ENCODE data around the gene VSIR.

VSIR gene

DNA sequence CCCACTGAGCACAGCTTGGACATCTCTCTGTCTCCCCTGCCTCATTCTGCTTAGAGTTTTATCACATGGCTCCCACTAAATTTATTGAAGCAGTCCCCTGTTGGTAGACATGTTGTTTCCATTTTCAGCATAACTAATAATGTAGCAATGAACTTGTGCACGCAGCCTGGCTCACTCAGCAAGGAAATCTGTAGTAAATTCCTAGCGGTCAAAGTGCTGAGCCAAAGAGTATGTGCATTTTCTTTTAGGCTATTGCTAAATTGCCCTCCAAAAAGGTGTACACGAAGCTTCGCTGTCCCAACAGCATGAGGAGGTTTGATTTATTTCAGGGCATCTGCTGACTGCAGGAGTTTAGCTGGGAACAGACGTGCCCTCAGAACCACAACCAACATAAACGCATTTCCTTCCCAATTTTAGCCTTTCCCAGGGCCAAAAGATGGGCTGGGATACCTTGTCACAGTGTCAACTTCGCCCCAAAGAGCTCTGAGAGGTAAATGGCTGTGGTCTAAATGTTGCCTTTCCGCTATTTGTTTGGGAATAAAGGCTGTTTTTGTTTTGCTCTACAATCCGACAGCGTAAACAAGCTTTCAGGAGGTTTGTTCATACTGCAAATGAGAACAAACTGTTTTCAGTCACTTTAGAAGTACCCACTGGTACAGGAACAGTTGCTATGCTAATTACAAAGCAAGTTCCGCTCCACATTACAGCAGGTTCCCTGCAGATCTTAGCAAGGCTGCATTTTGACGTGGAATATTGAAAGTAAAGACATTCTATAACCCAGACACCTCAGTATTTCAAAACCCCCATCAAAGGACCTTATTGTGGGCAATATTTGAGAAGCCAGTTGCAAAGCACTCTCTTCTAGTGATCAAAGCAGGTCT lies 16.8 kb downstream of the VSIR start:
- ATAC-seq (ENCODE audit: low read depth) (no peak), DNase-seq (ENCODE audit: low spot score) (no peak)
- Histone ChIP-seq H3K9me3 (ENCODE audit: severe bottlenecking) (no peaks in the 10 kb centered on the region), H3K27me3 (ENCODE audit: insufficient read depth, poor library complexity, severe bottlenecking) (no peaks in the 10 kb centered on the region), H3K4me1 (ENCODE audit: insufficient read depth, poor library complexity, severe bottlenecking) (peaks cover 4% of the 10 kb centered on the region), H3K36me3 (ENCODE audit: low read depth) (no peaks in the 10 kb centered on the region), H3K4me3 (ENCODE audit: severe bottlenecking) (no peak overlapping the region), H3K27ac (ENCODE audit: poor library complexity, severe bottlenecking) (no peak overlapping the region)
- TF ChIP-seq, protein P1, sequence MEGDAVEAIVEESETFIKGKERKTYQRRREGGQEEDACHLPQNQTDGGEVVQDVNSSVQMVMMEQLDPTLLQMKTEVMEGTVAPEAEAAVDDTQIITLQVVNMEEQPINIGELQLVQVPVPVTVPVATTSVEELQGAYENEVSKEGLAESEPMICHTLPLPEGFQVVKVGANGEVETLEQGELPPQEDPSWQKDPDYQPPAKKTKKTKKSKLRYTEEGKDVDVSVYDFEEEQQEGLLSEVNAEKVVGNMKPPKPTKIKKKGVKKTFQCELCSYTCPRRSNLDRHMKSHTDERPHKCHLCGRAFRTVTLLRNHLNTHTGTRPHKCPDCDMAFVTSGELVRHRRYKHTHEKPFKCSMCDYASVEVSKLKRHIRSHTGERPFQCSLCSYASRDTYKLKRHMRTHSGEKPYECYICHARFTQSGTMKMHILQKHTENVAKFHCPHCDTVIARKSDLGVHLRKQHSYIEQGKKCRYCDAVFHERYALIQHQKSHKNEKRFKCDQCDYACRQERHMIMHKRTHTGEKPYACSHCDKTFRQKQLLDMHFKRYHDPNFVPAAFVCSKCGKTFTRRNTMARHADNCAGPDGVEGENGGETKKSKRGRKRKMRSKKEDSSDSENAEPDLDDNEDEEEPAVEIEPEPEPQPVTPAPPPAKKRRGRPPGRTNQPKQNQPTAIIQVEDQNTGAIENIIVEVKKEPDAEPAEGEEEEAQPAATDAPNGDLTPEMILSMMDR (IDR thresholded peaks at IDR 0.05; ENCODE audit: poor library complexity, severe bottlenecking) = no peak

DNA sequence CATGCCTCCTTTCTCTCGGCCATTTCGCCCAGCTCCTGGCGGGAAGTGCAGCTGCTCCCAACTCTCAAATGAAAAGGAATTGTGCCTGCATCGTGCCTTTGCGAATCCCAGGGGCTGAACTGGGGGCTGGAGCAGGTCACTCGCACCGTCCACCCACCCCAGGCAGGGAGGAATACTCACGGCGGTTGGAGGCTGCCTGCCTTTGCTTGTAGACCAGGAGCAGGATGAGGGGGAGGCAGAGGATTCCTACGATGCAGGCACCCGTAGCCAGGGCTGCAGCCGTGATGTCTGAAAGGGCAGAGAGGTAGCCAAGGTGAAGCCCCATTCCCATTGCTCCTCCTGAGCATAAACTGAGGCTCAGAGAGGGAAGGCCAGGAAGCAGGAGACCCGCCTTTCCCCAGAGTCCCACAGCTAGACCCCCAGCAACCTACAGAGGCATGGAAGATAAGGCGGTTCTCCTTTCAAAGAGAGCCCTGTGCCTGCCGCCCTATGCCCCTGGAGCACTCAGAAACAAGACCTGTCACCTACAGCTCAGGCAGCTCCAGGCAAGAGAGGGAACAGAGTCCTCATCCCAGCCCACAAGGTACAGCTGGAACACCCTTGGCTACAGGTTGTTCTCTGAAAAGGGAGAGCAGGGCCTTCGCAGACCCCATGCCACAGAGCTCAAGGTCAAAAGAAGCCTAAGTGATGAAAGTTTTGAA lies 18.0 kb downstream of the VSIR start:
- TF ChIP-seq, protein P1 (IDR thresholded peaks at IDR 0.05; ENCODE audit: poor library complexity, severe bottlenecking) = no peak
- Histone ChIP-seq H3K4me3 (ENCODE audit: severe bottlenecking) (no peak overlapping the region), H3K36me3 (ENCODE audit: low read depth) (no peaks in the 10 kb centered on the region), H3K4me1 (ENCODE audit: insufficient read depth, poor library complexity, severe bottlenecking) (no peaks in the 10 kb centered on the region), H3K27me3 (ENCODE audit: insufficient read depth, poor library complexity, severe bottlenecking) (no peaks in the 10 kb centered on the region), H3K9me3 (ENCODE audit: severe bottlenecking) (no peaks in the 10 kb centered on the region), H3K27ac (ENCODE audit: poor library complexity, severe bottlenecking) (no peak overlapping the region)
- no peak for DNase-seq (ENCODE audit: low spot score)
- no peak for ATAC-seq (ENCODE audit: low read depth)

DNA sequence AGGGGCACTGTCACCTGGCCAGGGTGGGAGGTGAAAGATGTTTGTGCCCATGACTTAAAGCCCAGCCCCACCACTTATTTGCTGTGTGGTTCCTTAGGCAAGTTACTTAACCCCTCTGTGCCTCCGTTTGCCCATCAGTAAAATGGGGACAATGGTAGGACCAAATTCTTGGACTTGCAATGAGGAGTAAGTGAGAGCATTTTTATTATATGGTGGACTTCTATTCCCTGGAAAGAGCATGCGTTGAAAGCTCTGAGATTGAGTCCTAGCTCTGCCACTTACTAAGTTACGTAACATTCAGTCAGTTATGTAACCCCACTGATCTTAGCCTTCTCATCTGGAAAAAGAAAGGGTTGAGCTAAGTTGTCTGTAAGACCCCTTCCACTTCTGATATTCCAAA lies 18.8 kb downstream of the VSIR start:
- Histone ChIP-seq H3K36me3 (ENCODE audit: low read depth) (no peaks in the 10 kb centered on the region), H3K27ac (ENCODE audit: poor library complexity, severe bottlenecking) (no peak overlapping the region), H3K9me3 (ENCODE audit: severe bottlenecking) (no peaks in the 10 kb centered on the region), H3K4me3 (ENCODE audit: severe bottlenecking) (no peak overlapping the region), H3K27me3 (ENCODE audit: insufficient read depth, poor library complexity, severe bottlenecking) (no peaks in the 10 kb centered on the region), H3K4me1 (ENCODE audit: insufficient read depth, poor library complexity, severe bottlenecking) (no peaks in the 10 kb centered on the region)
- ATAC-seq (ENCODE audit: low read depth) (no peak), DNase-seq (ENCODE audit: low spot score) (no peak)
- TF ChIP-seq, protein P1 (IDR thresholded peaks at IDR 0.05; ENCODE audit: poor library complexity, severe bottlenecking) = no peak

DNA sequence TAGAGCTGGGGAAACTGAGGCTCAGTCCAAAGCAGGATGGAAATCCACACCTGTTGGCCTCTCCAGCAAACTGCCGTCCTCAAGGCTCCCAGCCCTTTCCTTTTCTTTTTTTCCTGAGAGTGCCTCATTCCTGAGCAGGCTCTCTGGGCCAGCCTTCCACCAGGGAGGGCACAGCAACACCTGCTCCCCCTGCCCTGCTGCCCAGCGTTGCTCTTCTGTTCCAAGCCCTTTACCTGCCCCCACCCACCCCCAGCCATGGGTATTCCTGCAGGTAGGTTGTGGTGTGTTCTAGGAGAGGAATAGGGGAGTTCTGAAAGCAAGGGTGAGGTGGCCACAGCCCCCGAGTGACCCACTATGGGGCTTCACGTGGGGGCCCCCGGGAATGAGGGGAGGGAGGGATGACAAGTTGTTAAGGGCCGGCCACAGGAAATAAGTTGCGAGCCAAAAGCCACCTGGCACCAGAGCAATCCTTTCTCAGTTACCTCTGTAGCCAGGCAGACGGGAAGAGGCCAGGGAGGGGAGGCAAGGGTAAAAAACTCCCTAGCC lies 19.3 kb downstream of the VSIR start:
- Histone ChIP-seq H3K4me1 (ENCODE audit: insufficient read depth, poor library complexity, severe bottlenecking) (no peaks in the 10 kb centered on the region), H3K4me3 (ENCODE audit: severe bottlenecking) (no peak overlapping the region), H3K36me3 (ENCODE audit: low read depth) (no peaks in the 10 kb centered on the region), H3K27me3 (ENCODE audit: insufficient read depth, poor library complexity, severe bottlenecking) (no peaks in the 10 kb centered on the region), H3K9me3 (ENCODE audit: severe bottlenecking) (no peaks in the 10 kb centered on the region), H3K27ac (ENCODE audit: poor library complexity, severe bottlenecking) (no peak overlapping the region)
- TF ChIP-seq, protein P1 (IDR thresholded peaks at IDR 0.05; ENCODE audit: poor library complexity, severe bottlenecking) = no peak
- no peak for DNase-seq (ENCODE audit: low spot score)
- no peak for ATAC-seq (ENCODE audit: low read depth)
